ENCODE results near the gene DLX4.

DLX4 gene

GRCh38 chr17:49969134-49969759 is at the start of gene DLX4:
Gene DLX4 (plus strand): TSS chr17:49969190. CDS start chr17:49969469, 279 bp downstream.
- DNase-seq: no peak

- no peak for DNase-seq
These were observed 48.8 kb upstream of the DLX4 start for GRCh38 chr17:49920030-49920769.

GRCh38 chr17:49922095-49922494 is 46.9 kb upstream of the DLX4 start:
- DNase-seq: no peak

- no peak for DNase-seq
These were observed 44.9 kb upstream of the DLX4 start for GRCh38 chr17:49924116-49924515.

GRCh38 chr17:49924589-49924988 is 44.4 kb upstream of the DLX4 start:
- DNase-seq: no peak

GRCh38 chr17:49925921-49926320 is 43.1 kb upstream of the DLX4 start:
- DNase-seq: no peak

GRCh38 chr17:49926886-49927285 is 42.1 kb upstream of the DLX4 start:
- DNase-seq: no peak

- no peak for DNase-seq
These were observed 40.7 kb upstream of the DLX4 start for GRCh38 chr17:49928126-49928800.

GRCh38 chr17:49928837-49929475 is 40.0 kb upstream of the DLX4 start:
- DNase-seq: no peak

GRCh38 chr17:49930880-49931279 is 38.1 kb upstream of the DLX4 start:
- no peak for DNase-seq

- no peak for DNase-seq
These were observed 37.4 kb upstream of the DLX4 start for GRCh38 chr17:49931416-49932137.

- DNase-seq: no peak
These were observed 36.8 kb upstream of the DLX4 start for GRCh38 chr17:49932138-49932723.

- DNase-seq: no peak
These were observed 36.1 kb upstream of the DLX4 start for GRCh38 chr17:49932901-49933300.

GRCh38 chr17:49935526-49936210 is 33.3 kb upstream of the DLX4 start:
- no peak for DNase-seq

GRCh38 chr17:49936386-49936785 is 32.6 kb upstream of the DLX4 start:
- no peak for DNase-seq

GRCh38 chr17:49939318-49939717 is 29.7 kb upstream of the DLX4 start:
- no peak for DNase-seq

GRCh38 chr17:49941427-49941826 is 27.6 kb upstream of the DLX4 start:
- DNase-seq: no peak

GRCh38 chr17:49942947-49943346 is 26.0 kb upstream of the DLX4 start:
- no peak for DNase-seq

GRCh38 chr17:49944273-49944870 is 24.6 kb upstream of the DLX4 start:
- DNase-seq: no peak

GRCh38 chr17:49946208-49946607 is 22.8 kb upstream of the DLX4 start:
- DNase-seq: no peak

GRCh38 chr17:49946964-49947584 is 21.9 kb upstream of the DLX4 start:
- DNase-seq: no peak
